ENCODE measurements around the gene PKIG.

DNA sequence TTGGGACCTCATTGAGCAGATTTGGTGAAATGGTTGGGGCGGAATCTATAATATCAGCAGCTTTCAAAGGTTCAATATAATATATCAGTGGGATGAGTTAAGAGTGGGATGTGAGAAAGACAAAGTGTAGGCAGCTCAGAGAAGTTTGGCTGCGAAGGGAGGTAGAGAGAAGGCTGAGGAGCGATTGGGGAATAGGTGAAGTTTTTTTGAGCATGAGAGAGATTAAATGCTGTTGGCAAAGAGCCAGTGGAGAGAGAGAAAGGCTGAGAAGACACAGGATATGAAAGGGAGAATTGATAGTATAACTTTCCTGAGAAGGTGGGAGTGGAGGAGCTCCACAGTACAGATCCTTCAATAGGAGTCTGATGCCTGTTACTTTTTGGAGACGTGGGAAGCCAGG is 48.5 kb upstream of the PKIG start:
- TF ChIP-seq POLR2AphosphoS5 (IDR thresholded peaks at IDR 0.05; ENCODE audit: low read length) = no peak
- TF ChIP-seq EGR1 (IDR thresholded peaks at IDR 0.05; ENCODE audit: borderline replicate concordance in 1 of 2, low read depth in 2 of 2, low read length in 2 of 2) = no peak
- TF ChIP-seq EZH2 (IDR thresholded peaks at IDR 0.05; ENCODE audit: borderline replicate concordance, control insufficient read depth, low read depth, low read length) = no peak
- TF ChIP-seq, protein P1, sequence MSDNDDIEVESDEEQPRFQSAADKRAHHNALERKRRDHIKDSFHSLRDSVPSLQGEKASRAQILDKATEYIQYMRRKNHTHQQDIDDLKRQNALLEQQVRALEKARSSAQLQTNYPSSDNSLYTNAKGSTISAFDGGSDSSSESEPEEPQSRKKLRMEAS (IDR thresholded peaks at IDR 0.05; ENCODE audit: low read depth, low read length) = no peak
- TF ChIP-seq, protein P2, sequence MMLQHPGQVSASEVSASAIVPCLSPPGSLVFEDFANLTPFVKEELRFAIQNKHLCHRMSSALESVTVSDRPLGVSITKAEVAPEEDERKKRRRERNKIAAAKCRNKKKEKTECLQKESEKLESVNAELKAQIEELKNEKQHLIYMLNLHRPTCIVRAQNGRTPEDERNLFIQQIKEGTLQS (IDR thresholded peaks at IDR 0.05; ENCODE audit: borderline replicate concordance, extremely low read depth, low read depth, low read length) = no peak
- no peak for TF ChIP-seq SUZ12 (IDR thresholded peaks at IDR 0.05; ENCODE audit: unreplicated experiment)
- TF ChIP-seq, protein P3, sequence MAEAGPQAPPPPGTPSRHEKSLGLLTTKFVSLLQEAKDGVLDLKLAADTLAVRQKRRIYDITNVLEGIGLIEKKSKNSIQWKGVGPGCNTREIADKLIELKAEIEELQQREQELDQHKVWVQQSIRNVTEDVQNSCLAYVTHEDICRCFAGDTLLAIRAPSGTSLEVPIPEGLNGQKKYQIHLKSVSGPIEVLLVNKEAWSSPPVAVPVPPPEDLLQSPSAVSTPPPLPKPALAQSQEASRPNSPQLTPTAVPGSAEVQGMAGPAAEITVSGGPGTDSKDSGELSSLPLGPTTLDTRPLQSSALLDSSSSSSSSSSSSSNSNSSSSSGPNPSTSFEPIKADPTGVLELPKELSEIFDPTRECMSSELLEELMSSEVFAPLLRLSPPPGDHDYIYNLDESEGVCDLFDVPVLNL (IDR thresholded peaks at IDR 0.05; ENCODE audit: low read depth, low read length) = no peak
- TF ChIP-seq, protein P4, sequence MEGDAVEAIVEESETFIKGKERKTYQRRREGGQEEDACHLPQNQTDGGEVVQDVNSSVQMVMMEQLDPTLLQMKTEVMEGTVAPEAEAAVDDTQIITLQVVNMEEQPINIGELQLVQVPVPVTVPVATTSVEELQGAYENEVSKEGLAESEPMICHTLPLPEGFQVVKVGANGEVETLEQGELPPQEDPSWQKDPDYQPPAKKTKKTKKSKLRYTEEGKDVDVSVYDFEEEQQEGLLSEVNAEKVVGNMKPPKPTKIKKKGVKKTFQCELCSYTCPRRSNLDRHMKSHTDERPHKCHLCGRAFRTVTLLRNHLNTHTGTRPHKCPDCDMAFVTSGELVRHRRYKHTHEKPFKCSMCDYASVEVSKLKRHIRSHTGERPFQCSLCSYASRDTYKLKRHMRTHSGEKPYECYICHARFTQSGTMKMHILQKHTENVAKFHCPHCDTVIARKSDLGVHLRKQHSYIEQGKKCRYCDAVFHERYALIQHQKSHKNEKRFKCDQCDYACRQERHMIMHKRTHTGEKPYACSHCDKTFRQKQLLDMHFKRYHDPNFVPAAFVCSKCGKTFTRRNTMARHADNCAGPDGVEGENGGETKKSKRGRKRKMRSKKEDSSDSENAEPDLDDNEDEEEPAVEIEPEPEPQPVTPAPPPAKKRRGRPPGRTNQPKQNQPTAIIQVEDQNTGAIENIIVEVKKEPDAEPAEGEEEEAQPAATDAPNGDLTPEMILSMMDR (IDR thresholded peaks at IDR 0.05 in 2 of 3, conservative IDR thresholded peaks at IDR 0.05 in 1 of 3; ENCODE audit: control insufficient read depth in 2 of 3, extremely low read depth in 1 of 3, insufficient read depth in 1 of 3, low read depth in 3 of 3, low read length in 3 of 3) = no peak
- TF ChIP-seq GABPA (IDR thresholded peaks at IDR 0.05; ENCODE audit: low read depth) = no peak
- TF ChIP-seq ZZZ3 (IDR thresholded peaks at IDR 0.05; ENCODE audit: control insufficient read depth, insufficient read length, low read depth) = no peak
- TF ChIP-seq EP300 (IDR thresholded peaks at IDR 0.05; ENCODE audit: borderline replicate concordance in 1 of 2, control insufficient read depth in 1 of 2, low read depth in 2 of 2, low read length in 2 of 2) = no peak
